Measurements from ENCODE around the gene ADAMTS8.

- TF ChIP-seq CTCF (IDR thresholded peaks at IDR 0.05) (no peak), POLR2AphosphoS5 (IDR thresholded peaks at IDR 0.05; ENCODE audit: insufficient read depth in 1 of 2, low read depth in 1 of 2) (no peak)
These were observed 31.1 kb upstream of the ADAMTS8 start for GRCh38 chr11:130459521-130459920.

Data from vagina (tissue), 2 donors.